HG03432 (cell line): Measurements from ENCODE around the gene SPON1.
"Not testable (repeated sequence)": the region's sequence is repeated elsewhere in the genome, so short reads cannot be mapped to it uniquely, and the experiment has no call there.

Experiments used
- ATAC-seq: cut with Tn5 transposase; IDR thresholded peaks from one replicate; pipeline ENCODE4 v1.9.1; 2021; ENCODE audit warnings: mild to moderate bottlenecking, moderate library complexity; ENCODE audit not compliant: unreplicated experiment

Gene SPON1

GRCh38 chr11:13974631-13975030 lies 12.1 kb downstream of the SPON1 start:
- no peak for ATAC-seq

DNA sequence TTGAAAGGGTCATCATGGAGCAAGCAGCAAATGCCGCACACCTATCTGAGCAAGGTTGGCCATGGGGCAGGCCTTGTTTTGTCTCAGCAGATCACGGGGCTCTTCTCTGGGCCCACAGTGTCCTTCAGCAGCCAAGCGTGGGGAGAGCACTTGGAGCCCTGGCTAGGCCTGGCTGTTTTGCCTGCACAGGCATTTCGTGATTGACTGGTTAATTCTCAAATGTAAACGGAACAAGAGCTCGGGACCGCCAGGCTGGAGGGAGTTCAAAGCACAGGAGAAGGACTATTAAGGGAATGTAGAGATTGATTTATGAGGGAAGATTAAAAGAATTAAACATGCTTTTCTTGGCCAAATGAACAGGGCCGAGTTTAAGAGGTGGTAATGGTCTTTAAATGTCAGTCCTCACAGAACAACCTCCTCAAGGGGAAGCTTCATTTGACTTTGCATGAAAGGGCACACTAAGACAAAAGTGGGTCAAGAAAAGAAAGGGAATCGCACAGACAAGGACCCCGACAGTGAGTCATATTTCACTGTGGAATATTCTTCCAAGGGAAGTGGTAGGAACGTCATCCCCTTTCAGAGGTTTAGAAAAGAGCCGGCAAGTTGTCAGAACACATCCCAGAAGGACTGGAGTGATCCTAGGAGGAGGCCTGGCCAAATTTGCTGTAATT lies 20.7 kb downstream of the SPON1 start:
- ATAC-seq, result no peak

- no peak for ATAC-seq
Measured at GRCh38 chr11:13984616-13985450, 22.3 kb downstream of the SPON1 start.

GRCh38 chr11:13986695-13987094 lies 24.2 kb downstream of the SPON1 start:
- not testable (repeated sequence) for ATAC-seq

DNA sequence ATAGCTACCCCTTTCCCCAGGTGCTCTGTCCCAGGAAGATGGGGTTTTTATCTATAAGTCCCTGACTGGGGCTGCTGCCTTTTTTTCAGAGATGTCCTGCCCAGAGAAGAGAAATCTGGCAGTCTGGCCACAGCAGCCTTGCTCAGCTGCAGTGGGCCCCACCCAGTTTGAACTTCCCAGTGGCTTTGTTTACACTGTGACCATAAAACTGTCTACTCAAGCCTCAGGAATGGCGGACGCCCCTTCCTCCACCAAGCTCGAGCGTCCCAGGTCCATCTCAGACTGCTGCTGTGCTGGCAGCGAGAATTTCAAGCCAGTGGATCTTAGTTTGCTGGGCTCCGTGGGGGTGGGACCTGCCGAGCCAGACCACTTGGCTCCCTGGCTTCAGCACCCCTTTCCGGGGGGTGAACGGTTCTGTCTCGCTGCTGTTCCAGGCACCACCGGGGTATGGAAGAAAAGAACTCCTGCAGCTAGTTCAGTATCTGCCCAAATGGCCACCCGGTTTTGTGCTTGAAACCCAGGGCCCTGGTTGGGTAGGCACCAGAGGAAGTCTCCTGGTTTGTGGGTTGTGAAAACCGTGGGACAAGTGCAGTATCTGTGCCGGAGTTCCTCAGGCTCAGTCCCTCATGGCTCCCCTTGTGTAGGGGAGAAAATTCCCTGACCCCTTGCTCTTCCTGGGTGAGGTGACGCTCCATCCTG lies 29.8 kb downstream of the SPON1 start:
- not testable (repeated sequence) for ATAC-seq

DNA sequence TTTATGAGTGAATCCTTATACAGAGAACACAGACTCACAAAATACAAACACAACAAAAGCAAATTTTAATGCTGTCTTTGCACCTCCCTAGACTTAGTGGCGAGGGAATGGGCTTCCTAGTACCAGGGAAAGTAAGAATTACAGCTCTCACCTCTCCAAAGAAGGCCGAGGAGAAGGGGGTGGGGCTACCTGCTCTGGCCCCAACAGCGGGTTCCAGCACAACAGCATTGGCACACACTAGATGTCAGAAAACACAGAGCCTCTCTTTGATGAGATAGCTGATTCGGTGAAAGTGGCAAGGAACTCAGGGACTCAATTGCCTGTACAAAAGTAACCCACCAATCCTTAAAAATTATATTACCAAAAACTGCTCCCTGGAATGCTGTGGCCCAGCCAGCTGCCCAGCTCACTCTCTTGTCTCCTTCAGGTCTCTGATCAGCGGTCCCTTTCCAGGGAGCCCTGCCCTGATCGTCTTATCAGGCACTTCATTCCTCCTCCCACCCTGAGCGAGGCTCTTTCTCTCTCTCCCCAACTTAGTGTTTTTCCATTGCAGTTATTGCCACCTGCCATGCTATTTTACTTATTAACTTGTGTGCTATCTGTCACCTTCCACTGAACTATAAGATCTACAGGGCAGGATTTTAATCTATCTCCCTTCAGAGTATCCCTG lies 30.7 kb downstream of the SPON1 start:
- no peak for ATAC-seq

DNA sequence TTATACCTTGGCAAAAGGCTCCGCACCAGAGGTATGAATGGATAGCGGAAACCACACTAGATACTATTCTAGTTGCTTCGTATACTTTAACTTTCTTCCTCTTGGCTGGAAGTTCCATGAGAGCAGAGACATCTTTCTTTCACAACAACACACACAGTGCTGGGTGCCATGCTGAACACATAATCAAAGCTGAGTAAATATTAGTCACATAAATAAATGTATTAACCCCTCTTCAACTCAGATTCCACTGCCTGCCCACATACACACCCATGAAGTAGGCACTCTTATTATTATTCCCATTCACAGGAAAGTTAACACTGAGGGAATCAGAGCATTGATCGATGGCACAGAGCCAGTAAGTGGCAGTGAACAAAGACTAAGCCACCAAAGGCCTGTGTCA lies 35.4 kb downstream of the SPON1 start:
- ATAC-seq, result no peak

DNA sequence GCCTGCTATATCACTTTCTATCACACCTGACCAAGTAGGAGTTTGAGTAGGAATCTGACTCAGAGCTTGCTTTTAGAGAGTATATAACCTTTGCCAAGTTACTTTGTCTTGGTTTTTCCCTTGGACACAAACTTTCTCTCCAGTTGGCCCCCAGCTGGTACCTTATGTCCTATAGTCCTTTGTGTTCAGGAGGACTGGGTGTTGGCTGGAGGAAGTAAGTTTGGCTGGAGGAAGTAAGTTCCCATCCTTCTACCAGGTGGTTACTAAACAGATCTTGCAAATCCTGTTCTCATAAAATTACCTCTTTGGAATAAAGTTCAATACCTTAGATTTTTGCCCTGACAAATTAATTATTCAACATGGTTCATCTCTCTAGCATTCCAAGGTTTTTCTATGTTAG lies 37.2 kb downstream of the SPON1 start:
- ATAC-seq, result no peak

GRCh38 chr11:14001597-14001996 lies 39.1 kb downstream of the SPON1 start:
- no peak for ATAC-seq

DNA sequence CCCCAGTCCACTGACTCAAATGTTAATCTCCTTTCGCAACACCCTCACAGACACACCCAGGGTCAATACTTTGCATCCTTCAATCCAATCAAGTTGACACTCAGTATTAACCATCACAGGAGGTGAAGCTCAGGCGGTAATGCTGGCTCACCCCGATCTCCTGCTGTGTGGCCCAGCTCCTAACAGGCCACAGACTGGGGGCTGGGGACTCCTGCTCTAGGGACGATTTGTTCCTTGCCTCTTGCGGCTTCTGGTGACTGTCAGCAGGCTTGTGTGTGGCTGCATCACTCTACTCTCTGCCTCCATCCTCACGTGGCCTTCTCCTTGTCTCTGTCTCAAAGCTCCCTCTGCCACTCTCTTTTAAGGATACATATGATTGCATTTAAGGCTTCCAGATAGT lies 45.0 kb downstream of the SPON1 start:
- no peak for ATAC-seq

DNA sequence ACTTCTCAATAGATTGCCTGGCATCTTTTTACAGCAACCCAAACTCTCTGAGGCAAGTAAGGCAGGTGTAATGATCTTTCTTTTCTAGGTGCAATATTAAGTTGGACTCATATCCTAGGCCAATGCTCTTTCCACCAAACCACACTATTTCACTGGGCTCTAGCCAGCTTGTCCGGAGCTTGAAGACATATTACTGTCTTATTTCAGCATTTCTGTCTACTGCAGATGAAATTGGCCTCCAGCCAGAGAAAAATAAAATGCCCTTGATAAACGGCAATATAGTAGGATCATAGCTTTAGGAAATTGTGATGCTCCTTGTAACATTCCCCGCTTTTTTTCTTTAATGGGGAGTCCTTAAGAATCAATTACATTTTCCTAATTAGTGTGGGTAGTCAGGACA lies 48.1 kb downstream of the SPON1 start:
- ATAC-seq, result no peak

GRCh38 chr11:14012846-14013245 lies 50.3 kb downstream of the SPON1 start:
- no peak for ATAC-seq

- ATAC-seq, result no peak
Measured at GRCh38 chr11:14015711-14016110, 53.2 kb downstream of the SPON1 start.

- ATAC-seq, result no peak
Measured at GRCh38 chr11:14018441-14018840, 55.9 kb downstream of the SPON1 start.

- ATAC-seq, result no peak
Measured at GRCh38 chr11:14021738-14022137, 59.2 kb downstream of the SPON1 start.

DNA sequence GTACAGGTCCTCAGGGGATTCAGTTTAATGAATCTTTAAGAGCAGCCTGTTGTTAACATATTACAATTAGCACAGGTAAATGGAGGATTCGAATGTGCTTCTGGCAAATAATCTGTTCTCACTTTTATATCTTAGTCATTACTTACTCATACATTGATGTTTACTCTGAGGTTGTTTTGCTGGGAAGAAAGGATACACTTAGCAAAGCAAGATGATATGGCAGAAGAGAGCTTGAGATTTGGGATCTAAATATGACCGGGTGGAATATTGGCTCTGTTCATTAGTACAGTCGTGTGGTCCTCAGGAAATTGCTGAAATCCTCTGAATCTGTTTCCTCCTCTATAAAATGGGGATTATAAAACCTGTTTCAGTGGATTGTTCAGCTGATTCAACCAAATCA lies 59.7 kb downstream of the SPON1 start:
- no peak for ATAC-seq

GRCh38 chr11:14022821-14023220 lies 60.3 kb downstream of the SPON1 start:
- no peak for ATAC-seq

GRCh38 chr11:14026961-14027360 lies 64.4 kb downstream of the SPON1 start:
- ATAC-seq, result no peak

GRCh38 chr11:14027525-14027924 lies 65.0 kb downstream of the SPON1 start:
- no peak for ATAC-seq

DNA sequence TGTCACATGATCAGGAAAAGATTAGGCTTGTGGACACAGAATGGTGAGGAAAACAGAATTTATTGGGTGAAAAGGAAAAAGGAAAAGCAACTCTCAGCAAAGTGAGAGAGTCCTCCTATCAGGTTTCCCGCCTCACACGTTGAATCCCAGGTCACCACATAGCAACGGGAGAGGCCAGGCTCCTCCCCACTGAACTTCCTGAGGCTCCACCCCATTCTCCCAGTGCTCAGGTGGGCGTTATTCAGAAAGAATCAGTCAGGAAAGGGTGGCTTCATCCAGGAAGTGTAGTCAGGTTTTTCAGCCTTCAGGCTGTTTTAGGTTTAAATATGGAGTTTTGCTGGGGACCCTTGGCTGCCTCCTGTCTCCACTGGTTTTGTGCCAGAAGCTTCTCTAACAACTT lies 66.9 kb downstream of the SPON1 start:
- ATAC-seq, result no peak
